ENCODE data around the gene FBH1.

DNA sequence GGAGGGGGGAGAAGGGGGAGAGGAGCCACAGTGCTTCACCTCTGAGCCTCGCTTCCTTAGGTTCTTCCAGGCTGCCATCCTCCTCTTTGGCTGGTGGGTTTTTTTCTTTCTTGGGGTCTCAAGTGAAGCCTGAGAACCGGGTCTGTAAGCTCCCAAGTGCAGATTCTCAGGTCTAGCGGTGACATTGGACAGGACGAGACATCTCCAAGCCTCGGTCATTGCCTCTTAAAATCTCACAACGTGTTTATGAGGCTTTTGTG is 88.1 kb downstream of the FBH1 start:
- TF ChIP-seq, protein P1, sequence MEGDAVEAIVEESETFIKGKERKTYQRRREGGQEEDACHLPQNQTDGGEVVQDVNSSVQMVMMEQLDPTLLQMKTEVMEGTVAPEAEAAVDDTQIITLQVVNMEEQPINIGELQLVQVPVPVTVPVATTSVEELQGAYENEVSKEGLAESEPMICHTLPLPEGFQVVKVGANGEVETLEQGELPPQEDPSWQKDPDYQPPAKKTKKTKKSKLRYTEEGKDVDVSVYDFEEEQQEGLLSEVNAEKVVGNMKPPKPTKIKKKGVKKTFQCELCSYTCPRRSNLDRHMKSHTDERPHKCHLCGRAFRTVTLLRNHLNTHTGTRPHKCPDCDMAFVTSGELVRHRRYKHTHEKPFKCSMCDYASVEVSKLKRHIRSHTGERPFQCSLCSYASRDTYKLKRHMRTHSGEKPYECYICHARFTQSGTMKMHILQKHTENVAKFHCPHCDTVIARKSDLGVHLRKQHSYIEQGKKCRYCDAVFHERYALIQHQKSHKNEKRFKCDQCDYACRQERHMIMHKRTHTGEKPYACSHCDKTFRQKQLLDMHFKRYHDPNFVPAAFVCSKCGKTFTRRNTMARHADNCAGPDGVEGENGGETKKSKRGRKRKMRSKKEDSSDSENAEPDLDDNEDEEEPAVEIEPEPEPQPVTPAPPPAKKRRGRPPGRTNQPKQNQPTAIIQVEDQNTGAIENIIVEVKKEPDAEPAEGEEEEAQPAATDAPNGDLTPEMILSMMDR (IDR thresholded peaks at IDR 0.05; ENCODE audit: borderline replicate concordance, extremely low read depth, low read length, poor library complexity, severe bottlenecking): no peak
- TF ChIP-seq EZH2 (IDR thresholded peaks at IDR 0.05; ENCODE audit: borderline replicate concordance, low read depth, low read length, severe bottlenecking): no peak

Data from DND-41 (cell line).